Thymus (tissue), 14 donors: Measurements from ENCODE around the gene SLC25A17. TPM values are rescaled to one million over a fixed set of nuclear protein-coding genes. Genes with fewer than 3 reads are reported as not detected.
"Not testable (repeated sequence)": the region's sequence is repeated elsewhere in the genome, so short reads cannot be mapped to it uniquely, and the experiment has no call there.

Experiments
- DNase-seq, 9 donors: peaks; one replicate each; pipeline ENCODE4 v3.0.0-alpha.2; 2013; ENCODE audit warnings: low spot score in 9 of 9, low read depth in 6 of 9, missing footprints in 1 of 9
- H3K27ac ChIP-seq, 2 donors: one replicate each; pipeline ENCODE4 v1.5.1; 2013; ENCODE audit warnings: control low read depth in 1 of 2, low read depth in 1 of 2, low read length in 1 of 2, mild to moderate bottlenecking in 1 of 2, moderate library complexity in 1 of 2
- H3K27me3 ChIP-seq, 2 donors: one replicate each; pipeline ENCODE4 v1.5.1; 2013; ENCODE audit warnings: low read length in 1 of 2; ENCODE audit not compliant: control insufficient read depth in 2 of 2, insufficient read depth in 1 of 2
- H3K36me3 ChIP-seq, 2 donors: one replicate each; pipeline ENCODE4 v1.5.1; 2013; ENCODE audit warnings: low read length in 1 of 2, mild to moderate bottlenecking in 1 of 2, moderate library complexity in 1 of 2; ENCODE audit not compliant: control insufficient read depth in 2 of 2, insufficient read depth in 2 of 2
- H3K4me1 ChIP-seq, 2 donors: one replicate each; pipeline ENCODE4 v1.5.1; 2013; ENCODE audit warnings: low read length in 2 of 2; ENCODE audit not compliant: control insufficient read depth in 2 of 2, insufficient read depth in 2 of 2
- H3K4me3 ChIP-seq, 2 donors: one replicate each; pipeline ENCODE4 v1.5.1; 2013; ENCODE audit warnings: low read length in 2 of 2, control low read depth in 1 of 2, mild to moderate bottlenecking in 1 of 2
- H3K9me3 ChIP-seq, 2 donors: one replicate each; pipeline ENCODE4 v1.5.1; 2013; ENCODE audit warnings: low read length in 1 of 2, mild to moderate bottlenecking in 1 of 2; ENCODE audit not compliant: control insufficient read depth in 2 of 2, insufficient read depth in 1 of 2
- WGBS: extraction: QIAGEN DNeasy Blood & Tissue Kit; methylation state at CpG from one replicate; pipeline ENCODE4 v1.1.7; 2013; 5-methylcytosine and 5-hydroxymethylcytosine counted together
- long read RNA-seq, 10 donors: transcript quantifications; one replicate each; lab custom pipeline, GENCODE V29; 2026
- polyA plus RNA-seq: library from polyadenylated mRNA; stranded (reverse); fragments of 200-250 nt; gene quantifications from one replicate; pipeline ENCODE4 v1.2.3, GENCODE V29; 2013
- total RNA-seq: library from RNA; stranded (reverse); fragments of 120-200 nt; gene quantifications from one replicate; pipeline ENCODE4 v1.2.4, GENCODE V29; 2013
- donor health status: healthy.

The SLC25A17 gene
- total RNA-seq (20.2 TPM), polyA plus RNA-seq (23.0 TPM)
- long read RNA-seq, donor 1 = 0 reads
- long read RNA-seq, donor 2, transcript SLC25A17-210 (9 exons, 2,262 nt) = major isoform, 15 of 25 reads
- long read RNA-seq, donor 2, partial matches to known transcripts = 0 of 25 reads
- long read RNA-seq, donor 2, other reads (novel, unspliced or antisense) = 9 of 25 reads
- long read RNA-seq, donor 3, transcript SLC25A17-210 (9 exons, 2,262 nt) = major isoform, 10 of 11 reads
- long read RNA-seq, donor 3, partial matches to known transcripts = 0 of 11 reads
- long read RNA-seq, donor 3, other reads (novel, unspliced or antisense) = 0 of 11 reads
- long read RNA-seq, donor 4, partial matches to known transcripts = 0 of 3 reads
- long read RNA-seq, donor 4, other reads (novel, unspliced or antisense) = 0 of 3 reads
- long read RNA-seq, donor 5, transcript SLC25A17-210 (9 exons, 2,262 nt) = major isoform, 14 of 16 reads
- long read RNA-seq, donor 5, partial matches to known transcripts = 0 of 16 reads
- long read RNA-seq, donor 5, other reads (novel, unspliced or antisense) = 0 of 16 reads
- long read RNA-seq, donor 6, transcript SLC25A17-210 (9 exons, 2,262 nt) = major isoform, 6 of 11 reads
- long read RNA-seq, donor 6, partial matches to known transcripts = 0 of 11 reads
- long read RNA-seq, donor 6, other reads (novel, unspliced or antisense) = 5 of 11 reads
- long read RNA-seq, donor 7, partial matches to known transcripts = 0 of 3 reads
- long read RNA-seq, donor 7, other reads (novel, unspliced or antisense) = 0 of 3 reads
- long read RNA-seq, donor 8, partial matches to known transcripts = 0 of 2 reads
- long read RNA-seq, donor 8, other reads (novel, unspliced or antisense) = 0 of 2 reads
- long read RNA-seq, donor 9, transcript SLC25A17-210 (9 exons, 2,262 nt) = major isoform, 11 of 11 reads
- long read RNA-seq, donor 9, partial matches to known transcripts = 0 of 11 reads
- long read RNA-seq, donor 9, other reads (novel, unspliced or antisense) = 0 of 11 reads
- long read RNA-seq, donor 10, partial matches to known transcripts = 0 of 3 reads
- long read RNA-seq, donor 10, other reads (novel, unspliced or antisense) = 0 of 3 reads

DNA sequence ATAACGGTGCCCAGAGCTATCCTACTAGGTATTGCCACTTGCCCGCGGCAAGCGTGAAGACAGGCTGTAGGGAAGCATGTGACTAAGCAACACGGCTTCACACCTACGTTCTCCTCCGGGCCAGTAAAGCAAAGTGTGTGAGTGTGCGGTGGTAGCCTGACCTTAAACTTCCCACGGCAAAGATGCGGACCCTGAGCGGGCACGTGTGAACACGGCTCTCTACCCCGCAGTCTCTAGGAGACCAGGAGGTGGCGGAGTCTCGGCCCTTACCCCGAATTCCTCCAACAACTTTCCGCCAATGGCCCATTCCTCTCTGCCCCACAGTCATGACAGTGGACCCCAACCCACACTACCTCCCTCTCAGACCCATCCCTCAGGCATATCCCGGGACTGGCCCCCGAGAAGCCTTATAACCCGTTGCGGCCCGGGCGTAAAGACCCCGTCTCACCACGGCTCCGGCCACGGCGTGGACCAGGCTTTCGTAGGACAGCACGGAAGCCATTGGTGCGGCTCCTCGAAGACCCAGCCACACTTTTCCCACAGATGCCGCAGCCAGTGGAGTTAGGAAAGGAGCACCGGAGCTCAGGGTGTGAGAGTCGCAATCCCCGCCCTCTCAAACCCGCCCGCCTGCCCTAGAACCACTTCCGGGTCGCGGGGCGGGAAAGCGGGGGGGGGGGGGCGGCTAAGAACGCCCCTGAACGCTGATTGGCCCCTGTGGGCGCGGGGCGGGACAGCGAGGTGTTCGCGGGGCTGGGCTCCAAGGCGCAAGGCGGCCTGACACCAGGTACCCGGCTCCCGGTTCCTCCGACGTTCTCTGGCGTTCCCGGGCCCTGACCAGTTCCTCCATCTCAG, at the start of gene SLC25A17:
TSS of gene SLC25A17 (minus strand) at position 600 of the 852 bp plus-strand sequence. CDS start at position 502, 98 bp downstream.
- Histone ChIP-seq H3K4me3 (peak within 1 kb of the TSS; percentile 99), H3K36me3 (peaks cover 0 to 18% of the 10 kb centered on the region in 2 donors), H3K9me3 (no peaks in the 10 kb centered on the region), H3K27me3 (no peaks in the 10 kb centered on the region), H3K4me1 (peaks cover 12 to 23% of the 10 kb centered on the region in 2 donors), H3K27ac (peak within 1 kb of the TSS; percentile 56 to 77)
- peak; percentile 56 to 92 (median 82) for DNase-seq
- WGBS = 1% methylated on average over 60 of the region's 61 CpGs

DNA sequence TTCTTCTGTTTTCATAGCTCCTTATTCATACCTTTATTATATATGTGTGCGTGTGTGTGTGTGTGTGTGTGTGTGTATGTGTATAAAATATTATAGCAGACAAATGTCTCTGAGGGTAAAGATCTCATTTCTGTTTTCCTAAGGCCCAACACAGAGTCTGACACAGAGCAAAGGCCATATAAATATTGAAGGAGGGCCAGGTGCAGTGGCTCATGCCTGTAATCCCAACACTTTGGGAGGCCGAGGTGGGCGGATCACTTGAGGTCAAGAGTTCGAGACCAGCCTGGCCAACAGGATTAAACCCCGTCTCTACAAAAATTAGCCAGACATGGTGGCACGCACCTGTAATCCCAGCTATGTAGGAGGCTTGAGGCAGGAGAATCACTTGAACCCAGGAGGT, 49.2 kb upstream of the SLC25A17 start:
- H3K4me1 ChIP-seq, H3K4me3 ChIP-seq, H3K9me3 ChIP-seq, H3K27ac ChIP-seq, H3K27me3 ChIP-seq, DNase-seq: not testable (repeated sequence)
- peaks cover 0 to 23% of the 10 kb centered on the region in 2 donors for H3K36me3 ChIP-seq
- 97% methylated on average over 6 of the region's 6 CpGs for WGBS

GRCh38 chr22:40867109-40867508, 48.0 kb upstream of the SLC25A17 start:
- DNase-seq = no peak
- WGBS = 55% methylated on average over 2 of the region's 2 CpGs

GRCh38 chr22:40862537-40862936, 43.4 kb upstream of the SLC25A17 start:
- Histone ChIP-seq H3K36me3 (peaks cover 5 to 26% of the 10 kb centered on the region in 2 donors), H3K4me3 (no peak overlapping the region), H3K9me3 (no peaks in the 10 kb centered on the region), H3K27me3 (no peaks in the 10 kb centered on the region), H3K4me1 (peaks cover 7 to 15% of the 10 kb centered on the region in 2 donors), H3K27ac (no peak overlapping the region)
- WGBS = 98% methylated on average over 2 of the region's 2 CpGs
- no peak for DNase-seq

More at GRCh38 chr22:40867109-40867508, 48.0 kb upstream of the SLC25A17 start:
- peaks cover 0 to 7% of the 10 kb centered on the region in 2 donors for H3K4me1 ChIP-seq
- no peaks in the 10 kb centered on the region for H3K9me3 ChIP-seq
- H3K27me3 ChIP-seq = no peaks in the 10 kb centered on the region
- H3K27ac ChIP-seq = no peak overlapping the region
- peaks cover 1 to 26% of the 10 kb centered on the region in 2 donors for H3K36me3 ChIP-seq
- no peak overlapping the region for H3K4me3 ChIP-seq

- peaks cover 5 to 26% of the 10 kb centered on the region in 2 donors for H3K36me3 ChIP-seq
- H3K9me3 ChIP-seq = no peaks in the 10 kb centered on the region
- H3K27me3 ChIP-seq = no peaks in the 10 kb centered on the region
- no peak within 1 kb of the TSS for H3K4me3 ChIP-seq
- 98% methylated on average over 3 of the region's 3 CpGs for WGBS
- no peak for DNase-seq
- H3K27ac ChIP-seq = no peak within 1 kb of the TSS
- H3K4me1 ChIP-seq = peaks cover 9 to 14% of the 10 kb centered on the region in 2 donors
These were observed 42.9 kb upstream of the SLC25A17 start, which contains the start of gene DNAJB7 for GRCh38 chr22:40862013-40862412. TSS of gene DNAJB7 (minus strand) at chr22:40862113. CDS start at chr22:40861994, 119 bp downstream.

- H3K27ac ChIP-seq = peak overlapping the region; percentile 93 to 100
These were observed 38.2 kb upstream of the SLC25A17 start for GRCh38 chr22:40857309-40857855.

DNA sequence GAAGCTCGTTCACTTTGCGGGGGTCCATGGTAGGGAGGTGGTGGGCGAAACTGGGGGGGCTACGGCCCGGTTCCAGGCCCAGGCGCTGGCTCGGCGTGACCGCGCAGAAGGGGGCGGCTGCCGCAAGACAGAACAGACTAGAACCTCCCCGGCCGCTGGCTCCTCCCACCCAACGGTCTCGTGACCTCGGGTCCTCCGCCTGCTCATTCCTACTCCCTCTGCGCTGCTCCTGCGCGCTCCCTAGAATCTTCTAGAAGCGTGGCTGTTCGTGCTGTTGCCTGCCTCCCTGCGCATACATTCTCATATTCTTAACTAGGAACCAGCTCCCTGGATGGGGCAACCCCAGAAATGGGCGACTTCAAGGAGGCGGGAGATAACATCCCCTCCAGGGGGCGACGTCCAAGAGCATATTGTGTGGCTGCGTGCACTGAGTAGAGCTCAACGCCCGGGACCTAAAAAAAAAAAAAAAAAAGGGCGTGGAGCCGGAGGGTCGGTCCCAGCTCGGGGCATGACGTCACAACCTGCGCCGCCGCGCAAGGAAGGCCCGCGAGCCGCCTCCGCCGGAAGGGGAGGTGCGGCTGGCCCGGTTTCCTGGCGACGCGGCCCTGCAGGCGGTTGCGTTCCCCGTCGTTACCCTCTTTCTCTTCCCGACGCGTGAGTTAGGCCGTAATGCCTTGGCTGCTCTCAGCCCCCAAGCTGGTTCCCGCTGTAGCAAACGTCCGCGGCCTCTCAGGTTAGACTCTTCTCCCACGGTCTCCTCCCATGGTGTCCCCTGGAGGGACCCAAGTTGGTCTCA, 37.6 kb upstream of the SLC25A17 start, which contains the start of the genes ST13 and XPNPEP3:
TSS of gene ST13 (minus strand) at position 127 of the 796 bp plus-strand sequence. CDS start at position 28, 99 bp downstream.
TSS of gene XPNPEP3 (plus strand) at position 636 of the 796 bp plus-strand sequence. CDS start at position 670, 34 bp downstream.
- Histone ChIP-seq H3K9me3 (no peaks in the 10 kb centered on the region), H3K4me3 (peak within 1 kb of the TSS; percentile 81 to 91), H3K27me3 (no peaks in the 10 kb centered on the region), H3K4me1 (peaks cover 13 to 16% of the 10 kb centered on the region in 2 donors), H3K36me3 (peaks cover 0 to 30% of the 10 kb centered on the region in 2 donors), H3K27ac (peak within 1 kb of the TSS; percentile 93 to 100)
- DNase-seq = peak; percentile 92 to 98 (median 96)
- WGBS = under 1% methylated on average over 63 of the region's 63 CpGs

More at GRCh38 chr22:40857309-40857855, 38.2 kb upstream of the SLC25A17 start:
- no peaks in the 10 kb centered on the region for H3K9me3 ChIP-seq
- peak overlapping the region; percentile 81 to 91 for H3K4me3 ChIP-seq
- 11% methylated on average over 18 of the region's 18 CpGs for WGBS
- peaks cover 5 to 30% of the 10 kb centered on the region in 2 donors for H3K36me3 ChIP-seq
- DNase-seq = peak in 1 of 9 donors; percentile 8
- no peaks in the 10 kb centered on the region for H3K27me3 ChIP-seq
- H3K4me1 ChIP-seq = peaks cover 13 to 16% of the 10 kb centered on the region in 2 donors
